BJ (cell line): ENCODE measurements around the gene CA5A. TPM values are rescaled to one million over a fixed set of nuclear protein-coding genes. Genes with fewer than 3 reads are reported as not detected.

Source experiments
- CTCF ChIA-PET: fragments of 350-600 bp; formaldehyde crosslinking; extraction: SDS; loops from one replicate; lab custom pipeline; 2021; ENCODE audit warnings: antibody characterized with exemption, inconsistent platforms; lab: Yijun Ruan, JAX
- POLR2A ChIA-PET: fragments of 300-600 bp; sonication (Branson Sonifier 250); formaldehyde crosslinking; extraction: SDS; loops from one replicate; lab custom pipeline; 2021; ENCODE audit warnings: antibody characterized with exemption; lab: Charles Lee
- DNase-seq: peaks from one replicate; pipeline ENCODE4 v3.0.0-alpha.2; 2011; ENCODE audit warnings: low read depth
- H3K27me3 ChIP-seq: 2 replicates; pipeline ENCODE4 v1.6.0; 2011; ENCODE audit warnings: low read length; ENCODE audit not compliant: control insufficient read depth, insufficient read depth
- H3K36me3 ChIP-seq: 2 replicates; pipeline ENCODE4 v1.5.1; 2011; ENCODE audit warnings: low read length; ENCODE audit not compliant: control insufficient read depth, insufficient read depth
- H3K4me3 ChIP-seq: 2 replicates; pipeline ENCODE4 v1.5.1; 2011; ENCODE audit warnings: low read depth, mild to moderate bottlenecking, control low read depth, low read length
- polyA plus RNA-seq: library from polyadenylated mRNA; depleted of rRNA; stranded (reverse); fragments of >200 nt; gene quantifications from 2 replicates; pipeline ENCODE4 v1.2.3, GENCODE V29; 2011
- TF ChIP-seq, protein P1 (sequence below): IDR thresholded peaks from 2 replicates; pipeline ENCODE4 v1.5.1; 2011; ENCODE audit warnings: low read depth, mild to moderate bottlenecking, control low read depth, inconsistent platforms, low read length, moderate library complexity; ENCODE audit not compliant: insufficient read depth

CA5A gene
- polyA plus RNA-seq, 1 experiment: not detected

DNA sequence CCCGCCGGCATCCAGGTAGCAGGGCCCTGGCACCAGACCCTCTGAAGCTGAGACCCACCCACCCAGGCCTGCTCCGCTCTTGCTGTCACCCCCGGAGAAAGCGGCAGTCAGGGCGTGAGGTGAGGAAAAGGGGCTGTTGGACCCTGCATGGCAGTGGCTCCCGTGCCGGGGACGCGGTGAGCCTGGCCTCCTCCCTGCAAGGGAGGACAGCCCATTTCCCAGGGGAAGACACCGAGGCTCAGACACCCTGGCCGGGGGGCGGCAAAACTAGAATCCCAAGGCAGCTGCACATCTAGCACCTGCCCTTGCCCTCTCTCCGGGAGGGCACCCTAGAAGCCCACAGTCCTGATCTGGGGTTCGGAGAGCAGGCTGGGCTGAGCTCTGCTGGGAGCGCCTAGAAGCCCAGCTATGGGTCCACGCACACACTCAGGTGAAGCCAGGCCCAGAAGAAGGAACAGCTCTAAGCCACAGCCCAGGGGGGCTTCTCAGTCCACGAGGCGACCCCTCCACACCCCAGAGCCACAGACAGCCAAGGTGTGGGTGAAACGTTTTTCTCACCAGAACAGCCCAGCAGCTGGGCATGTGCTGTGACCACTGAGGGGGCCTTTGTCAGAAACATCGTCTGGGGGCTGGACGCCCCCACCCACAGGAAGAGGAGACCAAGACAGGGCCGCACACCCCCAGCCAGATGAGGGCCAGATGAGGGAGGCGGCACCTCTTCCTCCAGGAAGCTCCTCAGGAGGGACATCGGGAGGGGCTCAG is 89.4 kb downstream of the CA5A start:
- Histone ChIP-seq H3K27me3 (no peaks in the 10 kb centered on the region), H3K4me3 (no peak overlapping the region), H3K36me3 (peaks cover 51% of the 10 kb centered on the region)
- ChIA-PET POLR2A (no interaction called here), CTCF (interaction anchor here (1.1 to 9.0 kb wide), 4 partner anchors 10 to 68 kb away, joined by 3 to 98 read pairs (median 15); partner anchors contain the start of gene SLC7A5)
- DNase-seq: no peak
- TF ChIP-seq, protein P1, sequence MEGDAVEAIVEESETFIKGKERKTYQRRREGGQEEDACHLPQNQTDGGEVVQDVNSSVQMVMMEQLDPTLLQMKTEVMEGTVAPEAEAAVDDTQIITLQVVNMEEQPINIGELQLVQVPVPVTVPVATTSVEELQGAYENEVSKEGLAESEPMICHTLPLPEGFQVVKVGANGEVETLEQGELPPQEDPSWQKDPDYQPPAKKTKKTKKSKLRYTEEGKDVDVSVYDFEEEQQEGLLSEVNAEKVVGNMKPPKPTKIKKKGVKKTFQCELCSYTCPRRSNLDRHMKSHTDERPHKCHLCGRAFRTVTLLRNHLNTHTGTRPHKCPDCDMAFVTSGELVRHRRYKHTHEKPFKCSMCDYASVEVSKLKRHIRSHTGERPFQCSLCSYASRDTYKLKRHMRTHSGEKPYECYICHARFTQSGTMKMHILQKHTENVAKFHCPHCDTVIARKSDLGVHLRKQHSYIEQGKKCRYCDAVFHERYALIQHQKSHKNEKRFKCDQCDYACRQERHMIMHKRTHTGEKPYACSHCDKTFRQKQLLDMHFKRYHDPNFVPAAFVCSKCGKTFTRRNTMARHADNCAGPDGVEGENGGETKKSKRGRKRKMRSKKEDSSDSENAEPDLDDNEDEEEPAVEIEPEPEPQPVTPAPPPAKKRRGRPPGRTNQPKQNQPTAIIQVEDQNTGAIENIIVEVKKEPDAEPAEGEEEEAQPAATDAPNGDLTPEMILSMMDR: no peak

GRCh38 chr16:87845807-87846619 is 90.3 kb downstream of the CA5A start:
- no peaks in the 10 kb centered on the region for H3K27me3 ChIP-seq
- no peak overlapping the region for H3K4me3 ChIP-seq
- TF ChIP-seq, protein P1: no peak
- ChIA-PET CTCF (interaction anchor here (0.6 to 9.0 kb wide), 4 partner anchors 9 to 67 kb away, joined by 3 to 98 read pairs (median 14); partner anchors contain the start of gene SLC7A5), POLR2A (no interaction called here)
- no peak for DNase-seq
- peaks cover 53% of the 10 kb centered on the region for H3K36me3 ChIP-seq

DNA sequence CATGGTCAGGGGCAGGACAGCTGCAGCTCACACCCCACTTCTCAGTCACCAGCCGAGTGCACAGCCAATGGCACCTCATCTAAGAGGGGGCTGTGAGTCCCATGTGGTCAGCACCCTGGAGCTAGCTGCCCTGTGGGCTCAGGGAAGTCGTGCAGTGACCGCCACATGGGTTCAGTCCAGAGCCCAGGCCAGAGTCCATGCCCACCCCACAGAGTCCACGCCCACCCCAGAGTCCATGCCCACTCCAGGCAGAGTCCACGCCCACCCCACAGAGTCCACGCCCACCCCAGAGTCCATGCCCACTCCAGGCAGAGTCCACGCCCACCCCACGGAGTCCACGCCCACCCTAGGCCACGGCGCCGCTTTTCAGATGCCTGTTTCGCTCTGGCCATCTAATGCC is 91.1 kb downstream of the CA5A start:
- Histone ChIP-seq H3K27me3 (no peaks in the 10 kb centered on the region), H3K36me3 (peaks cover 49% of the 10 kb centered on the region), H3K4me3 (no peak overlapping the region)
- CTCF ChIA-PET: interaction anchor here (0.6 to 9.0 kb wide), 3 partner anchors 25 to 66 kb away, joined by 3 to 98 read pairs (median 25); partner anchors contain the start of gene SLC7A5
- POLR2A ChIA-PET: interaction anchor here (0.6 kb wide), 1 partner anchor 23 kb away, joined by 3 read pairs; no protein-coding TSS in a partner anchor
- DNase-seq: no peak
- TF ChIP-seq, protein P1: no peak

- POLR2A ChIA-PET: interaction anchor here (0.6 kb wide), 1 partner anchor 23 kb away, joined by 3 read pairs; no protein-coding TSS in a partner anchor
- TF ChIP-seq, protein P1: no peak
- Histone ChIP-seq H3K27me3 (no peaks in the 10 kb centered on the region), H3K36me3 (peaks cover 49% of the 10 kb centered on the region), H3K4me3 (no peak overlapping the region)
- DNase-seq: no peak
- CTCF ChIA-PET: interaction anchor here (4.0 kb wide), 1 partner anchor 66 kb away, joined by 25 read pairs; no protein-coding TSS in a partner anchor
Observed at GRCh38 chr16:87844809-87845208, 91.5 kb downstream of the CA5A start.
